Activated CD8-positive, alpha-beta memory T cell treated with anti-CD3 and anti-CD28 coated beads, Interleukin-2, amount 50 U/mL, for 24 hours (primary cell): Measurements from ENCODE around the gene PTPRN2.
"Not testable (repeated sequence)": the region's sequence is repeated elsewhere in the genome, so short reads cannot be mapped to it uniquely, and the experiment has no call there.

Experiments
- DNase-seq: peaks from one replicate; pipeline ENCODE4 v3.0.0-alpha.2; 2020; ENCODE audit errors: extremely low read depth

The PTPRN2 gene

GRCh38 chr7:157780721-157781120, 806.9 kb downstream of the PTPRN2 start:
- no peak for DNase-seq

- DNase-seq, result no peak
Observed at GRCh38 chr7:157780312-157780711, 807.3 kb downstream of the PTPRN2 start.

GRCh38 chr7:157779206-157779605, 808.4 kb downstream of the PTPRN2 start:
- no peak for DNase-seq

GRCh38 chr7:157777194-157777762, 810.3 kb downstream of the PTPRN2 start:
- DNase-seq, result not testable (repeated sequence)

- DNase-seq, result no peak
Observed at GRCh38 chr7:157775560-157776332, 811.9 kb downstream of the PTPRN2 start.

- DNase-seq, result no peak
Observed at GRCh38 chr7:157775021-157775559, 812.5 kb downstream of the PTPRN2 start.

GRCh38 chr7:157774495-157774894, 813.1 kb downstream of the PTPRN2 start:
- no peak for DNase-seq

- DNase-seq, result no peak
Observed at GRCh38 chr7:157773361-157773760, 814.3 kb downstream of the PTPRN2 start.

GRCh38 chr7:157772486-157773130, 815.0 kb downstream of the PTPRN2 start:
- no peak for DNase-seq

GRCh38 chr7:157771689-157772088, 815.9 kb downstream of the PTPRN2 start:
- DNase-seq, result no peak

- DNase-seq, result no peak
Observed at GRCh38 chr7:157770716-157771320, 816.8 kb downstream of the PTPRN2 start.

- no peak for DNase-seq
Observed at GRCh38 chr7:157769526-157770215, 818.0 kb downstream of the PTPRN2 start.

- no peak for DNase-seq
Observed at GRCh38 chr7:157769086-157769485, 818.5 kb downstream of the PTPRN2 start.

GRCh38 chr7:157768198-157768597, 819.4 kb downstream of the PTPRN2 start:
- DNase-seq, result no peak

GRCh38 chr7:157767506-157768197, 820.0 kb downstream of the PTPRN2 start:
- no peak for DNase-seq

- no peak for DNase-seq
Observed at GRCh38 chr7:157766098-157766497, 821.5 kb downstream of the PTPRN2 start.

- no peak for DNase-seq
Observed at GRCh38 chr7:157764946-157765537, 822.6 kb downstream of the PTPRN2 start.

- DNase-seq, result no peak
Observed at GRCh38 chr7:157764193-157764592, 823.4 kb downstream of the PTPRN2 start.

- no peak for DNase-seq
Observed at GRCh38 chr7:157763279-157764000, 824.2 kb downstream of the PTPRN2 start.

GRCh38 chr7:157762824-157763223, 824.8 kb downstream of the PTPRN2 start:
- DNase-seq, result no peak
